ENCODE results near the gene CLSTN1.
"Not testable (repeated sequence)": the region's sequence is repeated elsewhere in the genome, so short reads cannot be mapped to it uniquely, and the experiment has no call there.

The CLSTN1 gene

DNA sequence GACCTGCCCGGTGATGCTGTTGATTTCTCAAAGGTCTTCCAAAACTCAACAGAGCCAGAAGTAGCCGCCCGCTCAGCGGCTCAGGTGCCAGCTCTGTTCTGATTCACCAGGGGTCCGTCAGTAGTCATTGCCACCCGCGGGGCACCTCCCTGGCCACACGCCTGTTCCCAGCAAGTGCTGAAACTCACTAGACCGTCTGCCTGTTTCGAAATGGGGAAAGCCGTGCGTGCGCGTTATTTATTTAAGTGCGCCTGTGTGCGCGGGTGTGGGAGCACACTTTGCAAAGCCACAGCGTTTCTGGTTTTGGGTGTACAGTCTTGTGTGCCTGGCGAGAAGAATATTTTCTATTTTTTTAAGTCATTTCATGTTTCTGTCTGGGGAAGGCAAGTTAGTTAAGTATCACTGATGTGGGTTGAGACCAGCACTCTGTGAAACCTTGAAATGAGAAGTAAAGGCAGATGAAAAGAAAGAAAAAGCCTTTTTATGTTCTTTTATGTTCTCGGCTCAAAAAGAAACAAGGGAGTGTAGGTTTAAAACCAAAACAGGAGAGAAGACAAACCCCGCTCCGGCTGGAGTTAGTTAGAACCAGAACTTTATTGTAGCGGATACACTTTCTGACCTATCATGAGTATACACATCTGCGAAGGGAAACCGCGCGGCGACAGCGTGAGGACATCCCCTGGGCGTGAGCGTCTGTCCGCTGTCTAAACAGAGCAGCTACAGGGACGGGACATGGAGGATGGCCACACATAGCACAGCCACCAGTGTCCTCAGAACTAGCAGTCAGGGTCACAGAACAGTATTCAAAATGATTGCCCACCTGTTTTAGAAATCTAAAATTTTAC, 95.1 kb downstream of the CLSTN1 start:
- no peak for DNase-seq

DNA sequence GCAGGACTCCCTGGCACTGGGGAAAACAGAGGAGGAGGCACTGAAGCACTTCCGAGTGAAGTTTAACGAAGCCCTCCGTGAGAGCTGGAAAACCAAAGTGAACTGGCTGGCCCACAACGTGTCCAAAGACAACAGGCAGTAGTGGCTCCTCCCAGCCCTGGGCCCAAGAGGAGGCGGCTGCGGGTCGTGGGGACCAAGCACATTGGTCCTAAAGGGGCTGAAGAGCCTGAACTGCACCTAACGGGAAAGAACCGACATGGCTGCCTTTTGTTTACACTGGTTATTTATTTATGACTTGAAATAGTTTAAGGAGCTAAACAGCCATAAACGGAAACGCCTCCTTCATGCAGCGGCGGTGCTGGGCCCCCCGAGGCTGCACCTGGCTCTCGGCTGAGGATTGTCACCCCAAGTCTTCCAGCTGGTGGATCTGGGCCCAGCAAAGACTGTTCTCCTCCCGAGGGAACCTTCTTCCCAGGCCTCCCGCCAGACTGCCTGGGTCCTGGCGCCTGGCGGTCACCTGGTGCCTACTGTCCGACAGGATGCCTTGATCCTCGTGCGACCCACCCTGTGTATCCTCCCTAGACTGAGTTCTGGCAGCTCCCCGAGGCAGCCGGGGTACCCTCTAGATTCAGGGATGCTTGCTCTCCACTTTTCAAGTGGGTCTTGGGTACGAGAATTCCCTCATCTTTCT, 96.7 kb downstream of the CLSTN1 start:
- DNase-seq = no peak

DNA sequence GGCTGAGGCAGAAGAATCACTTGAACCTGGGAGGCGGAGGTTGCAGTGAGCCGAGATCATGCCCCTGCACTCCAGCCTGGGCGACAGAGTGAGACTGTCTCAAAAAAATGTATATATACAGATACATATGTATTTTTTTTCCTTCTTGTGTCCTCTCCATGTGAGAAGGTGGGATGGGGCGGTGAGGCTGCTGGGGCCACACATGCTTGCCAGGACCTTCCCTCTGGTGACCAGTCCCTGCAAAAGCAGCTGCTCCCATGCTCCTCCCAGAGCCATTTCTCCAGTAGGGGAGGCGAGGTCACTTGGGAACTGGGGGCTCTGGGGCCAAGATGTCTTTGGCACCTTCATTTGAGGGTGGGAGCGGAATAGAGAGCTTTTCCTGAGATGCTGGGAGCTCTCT, 97.4 kb downstream of the CLSTN1 start:
- DNase-seq = no peak

DNA sequence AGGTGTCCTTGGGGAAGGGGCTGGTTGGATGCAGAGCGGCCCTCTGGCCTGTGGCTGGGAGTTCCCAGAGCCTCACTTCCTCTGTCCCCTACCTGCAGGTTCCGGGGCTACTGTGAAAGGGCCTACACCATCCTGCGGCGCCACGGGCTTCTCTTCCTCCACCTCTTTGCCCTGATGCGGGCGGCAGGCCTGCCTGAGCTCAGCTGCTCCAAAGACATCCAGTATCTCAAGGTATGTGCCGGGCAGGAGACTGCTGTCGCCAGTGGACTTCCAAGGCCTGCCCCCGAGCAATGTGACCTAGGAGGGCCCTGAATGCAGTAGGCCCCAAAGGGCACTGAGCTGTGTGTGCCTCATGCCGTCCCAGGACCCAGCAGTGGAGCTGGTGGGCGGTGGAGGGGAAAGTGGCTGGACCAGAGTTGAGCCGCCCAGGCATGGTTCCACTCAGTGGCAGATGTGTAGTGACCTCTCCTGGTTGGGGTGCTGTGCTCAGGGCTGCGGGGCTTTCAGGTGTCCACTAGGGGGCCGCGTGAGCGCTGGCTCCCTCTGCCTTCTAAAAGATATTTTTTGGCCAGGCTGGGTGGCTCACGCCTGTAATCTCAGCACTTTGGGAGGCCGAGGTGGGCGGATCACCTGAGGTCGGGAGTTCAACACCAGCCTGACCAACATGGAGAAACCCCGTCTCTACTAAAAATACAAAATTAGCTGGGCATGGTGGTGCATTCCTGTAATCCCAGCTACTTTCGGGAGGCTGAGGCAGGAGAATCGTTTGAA, 98.9 kb downstream of the CLSTN1 start:
- DNase-seq = peak; percentile 51

DNA sequence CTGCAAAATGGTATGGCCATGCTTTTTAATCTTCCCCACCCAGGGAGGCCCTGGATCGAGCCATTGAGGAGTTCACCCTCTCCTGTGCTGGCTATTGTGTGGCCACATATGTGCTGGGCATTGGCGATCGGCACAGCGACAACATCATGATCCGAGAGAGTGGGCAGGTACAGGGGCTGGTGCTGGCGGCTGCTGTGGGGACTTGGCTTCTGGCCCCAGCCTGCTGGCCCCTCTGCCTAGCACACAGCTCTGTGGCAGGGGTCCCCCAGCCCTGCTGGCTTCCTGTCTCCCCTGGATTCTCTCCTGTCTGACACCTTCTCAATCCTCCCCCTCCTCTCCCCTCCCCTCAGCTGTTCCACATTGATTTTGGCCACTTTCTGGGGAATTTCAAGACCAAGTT, 99.8 kb downstream of the CLSTN1 start:
- no peak for DNase-seq

DNA sequence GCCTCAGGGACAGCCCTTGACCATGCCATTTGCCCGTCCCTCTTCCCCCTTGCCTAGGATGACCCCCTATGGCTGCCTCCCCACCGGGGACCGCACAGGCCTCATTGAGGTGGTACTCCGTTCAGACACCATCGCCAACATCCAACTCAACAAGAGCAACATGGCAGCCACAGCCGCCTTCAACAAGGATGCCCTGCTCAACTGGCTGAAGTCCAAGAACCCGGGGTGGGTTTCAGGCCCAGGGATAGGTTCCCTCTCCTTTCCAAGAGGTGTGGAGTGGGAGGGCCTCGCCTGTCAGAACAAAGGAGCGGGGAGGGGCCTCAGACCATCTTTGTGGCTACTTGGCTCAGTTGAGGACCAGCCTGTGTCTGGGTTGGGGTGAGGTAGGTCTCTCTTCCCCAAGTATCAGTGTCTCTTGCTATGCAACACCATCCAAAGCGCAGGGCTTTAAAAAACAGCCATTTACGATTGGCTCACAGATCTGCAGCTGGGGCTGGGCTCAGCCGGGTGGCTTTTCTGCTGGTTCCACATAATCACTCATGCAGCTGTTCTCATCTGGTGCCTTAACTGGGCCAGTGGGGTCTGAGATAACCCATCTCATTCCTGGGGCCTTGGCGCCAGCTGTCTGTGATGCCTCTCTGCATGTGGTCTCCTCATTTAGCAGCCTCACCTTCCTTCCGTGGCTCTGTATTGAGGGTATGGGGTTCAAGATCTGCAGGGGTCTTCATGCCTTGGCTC, 100.5 kb downstream of the CLSTN1 start:
- no peak for DNase-seq

DNA sequence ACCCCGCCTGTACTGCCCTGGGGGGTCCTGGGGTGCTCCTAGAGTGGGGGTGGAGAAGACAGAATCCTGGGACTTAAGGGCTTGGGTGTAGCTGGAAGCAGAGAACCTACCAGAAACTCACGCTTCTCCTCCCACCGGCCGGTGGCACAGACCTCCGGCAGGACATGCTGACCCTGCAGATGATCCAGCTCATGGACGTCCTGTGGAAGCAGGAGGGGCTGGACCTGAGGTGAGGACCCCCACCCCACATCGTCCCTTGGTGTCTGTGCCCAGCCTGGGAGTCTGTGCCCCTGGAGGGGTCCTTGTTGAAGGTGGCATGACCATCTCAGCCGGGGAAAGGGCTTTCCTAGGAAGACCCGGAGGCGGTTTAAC, 101.4 kb downstream of the CLSTN1 start:
- no peak for DNase-seq

DNA sequence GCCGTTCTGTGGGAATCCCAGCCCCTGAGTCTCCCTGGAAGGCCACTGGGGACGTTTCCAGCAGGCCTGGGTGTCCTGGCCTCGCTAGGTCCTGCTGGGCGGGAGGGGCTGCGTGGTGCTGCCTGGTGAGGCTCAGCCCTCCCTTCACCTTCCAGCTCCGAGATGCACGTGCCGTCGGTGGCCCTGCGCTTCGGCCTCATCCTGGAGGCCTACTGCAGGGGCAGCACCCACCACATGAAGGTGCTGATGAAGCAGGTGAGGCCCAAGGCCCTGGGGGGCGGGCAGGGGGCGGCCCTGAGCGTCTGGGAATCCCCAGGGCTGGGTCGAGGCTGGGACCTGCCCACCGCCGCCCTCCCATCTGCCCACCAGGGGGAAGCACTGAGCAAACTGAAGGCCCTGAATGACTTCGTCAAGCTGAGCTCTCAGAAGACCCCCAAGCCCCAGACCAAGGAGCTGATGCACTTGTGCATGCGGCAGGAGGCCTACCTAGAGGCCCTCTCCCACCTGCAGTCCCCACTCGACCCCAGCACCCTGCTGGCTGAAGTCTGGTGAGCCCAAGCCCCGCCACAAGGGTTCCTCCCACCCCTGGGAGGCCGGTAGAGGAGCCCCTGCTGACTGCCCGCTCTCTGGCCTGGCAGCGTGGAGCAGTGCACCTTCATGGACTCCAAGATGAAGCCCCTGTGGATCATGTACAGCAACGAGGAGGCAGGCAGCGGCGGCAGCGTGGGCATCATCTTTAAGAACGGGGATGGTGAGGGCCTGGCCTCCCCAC, 102.0 kb downstream of the CLSTN1 start:
- no peak for DNase-seq

DNA sequence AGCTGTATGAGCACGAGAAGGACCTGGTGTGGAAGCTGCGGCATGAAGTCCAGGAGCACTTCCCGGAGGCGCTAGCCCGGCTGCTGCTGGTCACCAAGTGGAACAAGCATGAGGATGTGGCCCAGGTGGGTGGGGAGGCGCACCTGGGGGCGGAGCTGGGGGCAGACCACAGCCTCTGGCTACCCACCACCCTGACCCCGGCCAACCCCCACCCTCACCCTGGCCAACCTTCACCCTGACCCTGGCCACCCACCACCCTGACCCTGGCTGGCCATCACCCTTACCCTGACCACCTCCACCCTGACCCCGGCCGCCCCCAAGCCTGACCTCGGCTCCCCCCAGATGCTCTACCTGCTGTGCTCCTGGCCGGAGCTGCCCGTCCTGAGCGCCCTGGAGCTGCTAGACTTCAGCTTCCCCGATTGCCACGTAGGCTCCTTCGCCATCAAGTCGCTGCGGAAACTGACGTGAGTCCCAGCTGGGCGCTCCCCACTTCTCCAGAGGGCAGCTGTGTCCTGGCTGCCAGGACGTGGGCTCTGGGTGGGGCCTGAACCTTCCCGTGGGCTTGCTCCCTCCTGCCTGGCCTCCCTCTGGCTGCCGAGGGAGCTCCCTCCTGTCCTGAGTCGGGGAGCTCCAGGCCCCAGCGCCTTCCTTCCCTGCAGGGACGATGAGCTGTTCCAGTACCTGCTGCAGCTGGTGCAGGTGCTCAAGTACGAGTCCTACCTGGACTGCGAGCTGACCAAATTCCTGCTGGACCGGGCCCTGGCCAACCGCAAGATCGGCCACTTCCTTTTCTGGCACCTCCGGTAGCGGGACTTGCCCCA, 102.8 kb downstream of the CLSTN1 start:
- no peak for DNase-seq

DNA sequence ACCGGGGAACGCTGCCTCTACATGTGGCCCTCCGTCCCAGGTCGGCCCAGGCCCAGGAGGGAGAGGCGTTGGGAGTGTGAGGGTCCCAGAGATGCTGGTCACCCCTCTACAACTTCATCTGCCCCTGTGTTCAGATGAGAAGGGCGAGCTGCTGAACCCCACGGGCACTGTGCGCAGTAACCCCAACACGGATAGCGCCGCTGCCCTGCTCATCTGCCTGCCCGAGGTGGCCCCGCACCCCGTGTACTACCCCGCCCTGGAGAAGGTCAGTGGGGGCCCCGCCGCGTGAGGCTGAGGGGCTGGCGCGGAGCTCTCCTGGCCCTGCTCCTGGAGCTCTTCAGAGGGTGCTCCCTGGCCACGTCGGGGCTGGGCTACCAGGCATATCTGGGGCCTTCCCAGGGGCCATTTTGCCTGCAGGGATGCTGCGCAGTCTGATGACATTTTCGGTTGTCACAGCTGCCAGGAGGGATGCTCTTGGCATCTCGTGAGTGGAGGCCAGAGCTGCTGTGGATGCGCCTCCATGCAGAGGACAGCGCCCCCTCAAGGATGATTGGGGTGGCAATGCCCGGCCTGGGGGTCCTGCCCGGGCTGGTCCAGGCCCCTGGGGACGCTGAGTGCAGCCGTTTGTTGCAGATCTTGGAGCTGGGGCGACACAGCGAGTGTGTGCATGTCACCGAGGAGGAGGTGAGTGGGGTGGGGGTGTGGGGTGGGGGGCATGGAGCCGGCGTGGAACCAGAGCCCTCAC, 103.6 kb downstream of the CLSTN1 start:
- no peak for DNase-seq

DNA sequence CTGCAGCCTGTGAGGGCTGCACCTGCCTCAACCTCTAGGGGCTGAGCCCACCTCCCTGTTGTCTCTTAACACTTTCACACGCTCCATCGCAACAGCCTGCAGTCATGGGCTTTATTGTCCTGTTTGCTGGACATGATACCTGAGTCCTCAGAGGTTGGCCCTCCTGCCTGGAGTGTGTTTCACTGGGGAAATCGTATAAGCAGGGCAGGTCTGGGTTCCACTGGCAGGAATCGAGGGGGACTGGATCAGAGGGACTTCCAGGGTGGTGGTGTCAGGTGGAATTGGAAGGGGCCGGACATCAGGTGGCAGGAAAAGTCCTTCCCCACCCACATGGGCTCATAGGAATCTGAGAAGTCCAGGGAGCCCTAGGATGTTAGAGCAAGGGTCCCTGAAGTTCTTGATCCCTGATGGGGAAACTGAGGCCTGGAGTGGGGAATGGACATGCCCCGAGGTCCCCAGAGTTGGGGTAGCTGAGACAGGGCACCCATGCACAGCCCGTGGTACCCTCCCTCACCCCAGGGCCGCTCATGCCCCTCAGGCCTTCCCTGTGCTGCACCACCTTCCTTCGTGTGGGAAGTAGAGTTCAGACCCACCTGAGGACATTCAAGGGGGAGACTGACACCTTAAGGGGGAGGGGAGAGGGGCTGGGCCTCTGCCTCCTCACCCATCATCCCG, 105.6 kb downstream of the CLSTN1 start:
- DNase-seq = no peak

DNA sequence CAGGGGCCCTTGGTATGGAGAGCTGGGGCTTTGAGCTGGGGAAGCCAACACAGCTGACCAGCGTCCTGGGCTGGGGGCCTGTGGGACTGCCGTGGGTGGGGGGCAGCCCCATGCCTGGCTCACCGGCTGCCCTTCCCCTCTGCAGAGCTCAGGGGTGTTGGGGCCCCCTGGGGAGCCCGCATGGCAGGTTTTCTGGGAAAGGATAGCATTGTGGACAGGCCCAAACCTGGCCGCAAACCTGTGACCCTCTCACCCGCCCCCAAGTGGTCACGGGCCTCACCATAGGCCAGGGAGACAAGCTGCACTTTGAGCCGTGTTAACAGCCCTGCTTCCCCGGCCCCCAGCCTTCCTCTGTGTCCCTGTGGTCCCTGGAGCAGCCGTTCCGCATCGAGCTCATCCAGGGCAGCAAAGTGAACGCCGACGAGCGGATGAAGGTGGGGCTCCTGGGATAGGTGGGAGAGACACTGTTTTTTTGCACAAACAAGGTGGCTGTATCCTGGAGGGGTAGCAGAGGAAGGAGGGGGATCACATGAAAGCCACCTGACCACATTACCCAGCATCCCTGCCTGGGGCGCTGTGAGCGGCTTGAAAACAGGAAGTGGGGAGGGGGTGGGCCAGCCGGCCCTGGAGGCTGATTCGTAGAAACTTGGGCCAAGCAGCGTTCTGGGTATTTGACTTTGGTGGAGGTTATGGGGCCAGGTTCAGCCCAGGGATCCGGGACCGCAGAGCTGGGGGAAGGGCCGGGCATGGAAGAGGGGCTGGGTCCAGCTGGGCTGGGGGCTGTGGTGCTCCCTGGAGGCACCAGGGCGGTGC, 106.4 kb downstream of the CLSTN1 start:
- DNase-seq = peak; percentile 72

DNA sequence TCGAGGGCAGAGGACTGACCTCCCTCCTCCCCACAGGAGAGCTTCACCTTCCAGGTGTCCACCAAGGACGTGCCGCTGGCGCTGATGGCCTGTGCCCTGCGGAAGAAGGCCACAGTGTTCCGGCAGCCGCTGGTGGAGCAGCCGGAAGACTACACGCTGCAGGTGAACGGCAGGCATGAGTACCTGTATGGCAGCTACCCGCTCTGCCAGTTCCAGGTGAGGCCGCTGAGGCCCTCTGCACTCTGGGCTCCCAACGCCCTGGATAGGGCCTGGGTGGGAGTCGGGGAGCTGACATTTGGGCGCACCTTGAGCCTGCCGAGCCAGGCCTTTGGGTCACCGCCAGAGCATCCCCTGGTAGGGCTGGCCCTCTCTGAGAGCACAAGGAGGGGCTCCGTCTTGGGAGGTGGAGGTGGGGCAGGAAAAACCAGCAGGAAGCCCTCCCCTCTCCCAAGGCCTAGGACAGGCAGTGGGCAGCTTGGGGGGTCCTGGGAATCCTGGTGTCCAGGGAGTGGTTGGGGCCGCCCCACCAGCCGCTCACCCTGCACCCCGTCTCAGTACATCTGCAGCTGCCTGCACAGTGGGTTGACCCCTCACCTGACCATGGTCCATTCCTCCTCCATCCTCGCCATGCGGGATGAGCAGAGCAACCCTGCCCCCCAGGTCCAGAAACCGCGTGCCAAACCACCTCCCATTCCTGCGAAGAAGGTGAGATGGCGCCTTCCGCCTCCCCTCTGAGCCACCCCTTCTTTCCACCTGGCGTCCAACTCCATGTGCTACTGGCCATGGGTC, 107.2 kb downstream of the CLSTN1 start:
- DNase-seq = no peak

DNA sequence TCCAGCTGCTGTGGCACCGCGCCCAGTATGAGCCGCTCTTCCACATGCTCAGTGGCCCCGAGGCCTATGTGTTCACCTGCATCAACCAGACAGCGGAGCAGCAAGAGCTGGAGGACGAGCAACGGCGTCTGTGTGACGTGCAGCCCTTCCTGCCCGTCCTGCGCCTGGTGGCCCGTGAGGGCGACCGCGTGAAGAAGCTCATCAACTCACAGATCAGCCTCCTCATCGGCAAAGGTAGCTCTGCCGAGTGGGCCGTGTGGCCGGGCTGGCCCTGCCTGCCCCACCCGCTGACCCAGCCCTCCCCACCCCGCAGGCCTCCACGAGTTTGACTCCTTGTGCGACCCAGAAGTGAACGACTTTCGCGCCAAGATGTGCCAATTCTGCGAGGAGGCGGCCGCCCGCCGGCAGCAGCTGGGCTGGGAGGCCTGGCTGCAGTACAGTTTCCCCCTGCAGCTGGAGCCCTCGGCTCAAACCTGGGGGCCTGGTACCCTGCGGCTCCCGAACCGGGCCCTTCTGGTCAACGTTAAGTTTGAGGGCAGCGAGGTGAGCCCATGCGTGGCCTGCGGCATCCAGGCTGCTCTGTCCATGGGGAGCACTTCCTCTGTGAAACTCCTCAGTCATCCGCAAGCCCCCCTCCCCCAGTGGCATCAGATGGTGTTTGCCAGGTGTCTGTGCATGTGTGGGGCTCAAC, 108.1 kb downstream of the CLSTN1 start:
- DNase-seq = no peak

DNA sequence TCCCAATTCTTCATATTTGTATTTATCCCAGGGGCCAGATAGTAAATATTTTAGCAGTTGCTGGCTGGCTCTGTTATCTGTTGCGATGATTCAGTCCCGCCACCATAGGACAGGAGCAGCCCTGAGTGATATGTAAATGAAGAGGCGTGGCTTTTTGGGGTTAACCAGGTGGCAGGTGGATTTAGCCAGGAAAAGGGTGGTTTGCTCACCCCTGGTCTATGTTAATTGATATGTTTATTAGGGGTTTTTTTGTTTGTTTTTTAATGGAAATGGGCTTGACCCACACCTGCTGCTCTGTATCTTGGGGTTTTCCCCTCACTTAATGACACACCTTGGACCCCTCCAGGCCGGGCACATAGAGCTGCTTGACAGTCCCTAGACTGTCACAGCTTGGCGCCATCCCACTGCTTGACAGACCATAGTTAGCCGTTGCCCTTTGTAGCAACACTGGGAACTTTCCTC, 109.5 kb downstream of the CLSTN1 start:
- DNase-seq = no peak

DNA sequence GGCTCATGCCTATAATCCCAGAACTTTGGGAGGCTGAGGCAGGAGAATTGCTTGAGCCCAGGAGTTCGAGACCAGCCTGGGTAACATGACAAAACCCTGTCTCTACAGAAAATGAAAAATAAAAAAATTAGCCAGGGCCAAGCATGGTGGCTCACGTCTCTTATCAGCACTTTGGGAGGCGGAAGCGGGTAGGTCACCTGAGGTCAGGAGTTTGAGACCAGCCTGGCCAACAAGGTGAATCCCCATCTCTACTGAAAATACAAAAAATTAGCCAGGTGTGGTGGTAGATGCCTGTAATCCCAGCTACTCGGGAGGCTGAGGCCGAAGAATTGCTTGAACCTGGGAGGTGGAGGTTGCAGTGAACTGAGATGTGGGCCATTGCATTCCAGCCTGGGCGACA, 111.0 kb downstream of the CLSTN1 start:
- DNase-seq = not testable (repeated sequence)

DNA sequence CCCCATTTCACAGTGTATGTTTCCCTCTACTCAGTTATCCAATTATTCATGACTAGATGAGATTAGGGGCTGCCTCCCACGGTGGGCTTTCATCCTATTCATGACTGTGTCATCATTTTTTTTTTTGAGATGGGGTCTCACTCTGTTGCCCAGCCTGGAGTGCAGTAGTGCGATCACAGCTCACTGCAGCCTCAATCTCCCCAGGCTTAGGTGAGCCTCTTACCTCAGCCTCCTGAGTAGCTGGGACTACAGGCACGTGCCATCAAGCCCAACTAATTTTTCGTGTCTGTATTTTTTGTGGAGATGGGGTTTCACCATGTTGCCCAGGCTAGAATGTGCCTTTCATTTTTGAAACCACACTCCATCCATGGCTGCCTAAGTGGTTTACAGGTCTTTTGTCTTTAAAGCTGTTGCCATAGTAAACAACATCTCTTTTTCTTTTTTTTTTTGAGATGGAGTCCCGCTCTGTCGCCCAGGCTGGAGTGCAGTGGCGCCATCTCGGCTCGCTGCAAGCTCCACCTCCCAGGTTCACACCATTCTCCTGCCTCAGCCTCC, 112.2 kb downstream of the CLSTN1 start:
- no peak for DNase-seq
